ENCODE data around the gene ABI1.
A peak's percentile ranks its signal among the peaks of the same experiment; 100 is the strongest.

Gene ABI1

DNA sequence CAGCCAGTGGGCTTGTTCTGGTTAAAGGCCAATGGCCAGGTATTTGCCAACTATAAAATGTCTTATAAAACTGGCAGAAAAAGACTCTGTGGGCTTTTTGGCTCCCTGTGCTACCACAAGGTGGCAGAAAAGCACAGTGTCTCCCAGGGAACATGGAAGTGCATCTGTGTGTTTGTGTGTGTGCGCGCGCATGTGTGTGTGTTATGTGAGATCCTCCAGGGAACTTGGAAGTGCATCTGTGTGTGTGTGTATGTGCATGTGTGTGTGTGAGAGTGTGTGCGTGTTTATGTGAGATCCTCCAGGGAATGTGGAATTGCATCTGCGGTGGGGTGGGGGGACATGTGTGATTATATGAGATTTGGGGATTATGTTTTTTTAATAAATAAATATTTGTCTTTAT, 30.2 kb upstream of the ABI1 start:
- no peaks in the 10 kb centered on the region for H3K36me3 ChIP-seq (ENCODE audit: control insufficient read depth, insufficient read depth, low read length)
- H3K4me2 ChIP-seq (ENCODE audit: low read length) = no peak overlapping the region
- TF ChIP-seq, protein P1, sequence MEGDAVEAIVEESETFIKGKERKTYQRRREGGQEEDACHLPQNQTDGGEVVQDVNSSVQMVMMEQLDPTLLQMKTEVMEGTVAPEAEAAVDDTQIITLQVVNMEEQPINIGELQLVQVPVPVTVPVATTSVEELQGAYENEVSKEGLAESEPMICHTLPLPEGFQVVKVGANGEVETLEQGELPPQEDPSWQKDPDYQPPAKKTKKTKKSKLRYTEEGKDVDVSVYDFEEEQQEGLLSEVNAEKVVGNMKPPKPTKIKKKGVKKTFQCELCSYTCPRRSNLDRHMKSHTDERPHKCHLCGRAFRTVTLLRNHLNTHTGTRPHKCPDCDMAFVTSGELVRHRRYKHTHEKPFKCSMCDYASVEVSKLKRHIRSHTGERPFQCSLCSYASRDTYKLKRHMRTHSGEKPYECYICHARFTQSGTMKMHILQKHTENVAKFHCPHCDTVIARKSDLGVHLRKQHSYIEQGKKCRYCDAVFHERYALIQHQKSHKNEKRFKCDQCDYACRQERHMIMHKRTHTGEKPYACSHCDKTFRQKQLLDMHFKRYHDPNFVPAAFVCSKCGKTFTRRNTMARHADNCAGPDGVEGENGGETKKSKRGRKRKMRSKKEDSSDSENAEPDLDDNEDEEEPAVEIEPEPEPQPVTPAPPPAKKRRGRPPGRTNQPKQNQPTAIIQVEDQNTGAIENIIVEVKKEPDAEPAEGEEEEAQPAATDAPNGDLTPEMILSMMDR (IDR thresholded peaks at IDR 0.05) = peak; percentile 26
- no peaks in the 10 kb centered on the region for H3K9me3 ChIP-seq (ENCODE audit: control insufficient read depth, low read length)
- H3K79me2 ChIP-seq = no peaks in the 10 kb centered on the region
- no peaks in the 10 kb centered on the region for H3K4me1 ChIP-seq
- H2AFZ ChIP-seq = no peak overlapping the region
- H3K4me3 ChIP-seq (ENCODE audit: low read depth, low read length) = no peak overlapping the region
- no peak overlapping the region for H3K27ac ChIP-seq
- no peak overlapping the region for H3K9ac ChIP-seq
- no peaks in the 10 kb centered on the region for H3K27me3 ChIP-seq (ENCODE audit: control insufficient read depth, insufficient read depth, low read length)

DNA sequence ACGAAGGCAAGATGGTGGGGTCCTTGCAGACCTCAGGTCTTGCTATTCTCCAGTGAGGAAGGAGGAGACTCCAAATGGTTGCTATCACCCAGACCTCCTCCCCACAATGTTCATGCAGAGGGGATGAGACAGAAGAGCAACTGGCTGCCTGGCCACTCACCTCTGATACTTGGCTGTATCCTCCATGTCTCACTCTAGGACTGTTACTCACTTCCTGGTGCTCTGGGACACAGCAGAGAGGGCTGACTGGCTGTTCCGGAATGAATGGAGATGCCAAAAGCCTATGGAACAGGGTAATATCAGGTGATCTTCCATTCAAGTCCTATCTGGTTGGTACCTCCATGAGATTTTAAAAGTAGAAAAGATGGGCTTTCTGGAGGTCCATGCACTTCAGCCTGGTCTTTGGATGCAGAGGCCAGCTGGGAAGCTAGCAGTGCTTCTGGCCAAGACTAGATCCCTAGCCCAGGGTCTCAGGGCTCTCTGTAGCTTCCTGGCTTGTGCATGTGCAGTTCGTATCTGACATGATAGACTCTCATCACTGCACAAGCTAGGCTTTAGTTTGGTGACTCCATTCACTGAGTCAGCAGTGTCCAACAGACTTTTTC, 27.0 kb upstream of the ABI1 start:
- no peak overlapping the region for H2AFZ ChIP-seq
- no peaks in the 10 kb centered on the region for H3K9me3 ChIP-seq (ENCODE audit: control insufficient read depth, low read length)
- H3K79me2 ChIP-seq = no peaks in the 10 kb centered on the region
- H3K9ac ChIP-seq = no peak overlapping the region
- H3K27ac ChIP-seq = no peak overlapping the region
- H3K4me2 ChIP-seq (ENCODE audit: low read length) = no peak overlapping the region
- TF ChIP-seq, protein P1 (IDR thresholded peaks at IDR 0.05) = no peak
- no peaks in the 10 kb centered on the region for H3K36me3 ChIP-seq (ENCODE audit: control insufficient read depth, insufficient read depth, low read length)
- no peaks in the 10 kb centered on the region for H3K4me1 ChIP-seq
- no peak overlapping the region for H3K4me3 ChIP-seq (ENCODE audit: low read depth, low read length)
- H3K27me3 ChIP-seq (ENCODE audit: control insufficient read depth, insufficient read depth, low read length) = no peaks in the 10 kb centered on the region

DNA sequence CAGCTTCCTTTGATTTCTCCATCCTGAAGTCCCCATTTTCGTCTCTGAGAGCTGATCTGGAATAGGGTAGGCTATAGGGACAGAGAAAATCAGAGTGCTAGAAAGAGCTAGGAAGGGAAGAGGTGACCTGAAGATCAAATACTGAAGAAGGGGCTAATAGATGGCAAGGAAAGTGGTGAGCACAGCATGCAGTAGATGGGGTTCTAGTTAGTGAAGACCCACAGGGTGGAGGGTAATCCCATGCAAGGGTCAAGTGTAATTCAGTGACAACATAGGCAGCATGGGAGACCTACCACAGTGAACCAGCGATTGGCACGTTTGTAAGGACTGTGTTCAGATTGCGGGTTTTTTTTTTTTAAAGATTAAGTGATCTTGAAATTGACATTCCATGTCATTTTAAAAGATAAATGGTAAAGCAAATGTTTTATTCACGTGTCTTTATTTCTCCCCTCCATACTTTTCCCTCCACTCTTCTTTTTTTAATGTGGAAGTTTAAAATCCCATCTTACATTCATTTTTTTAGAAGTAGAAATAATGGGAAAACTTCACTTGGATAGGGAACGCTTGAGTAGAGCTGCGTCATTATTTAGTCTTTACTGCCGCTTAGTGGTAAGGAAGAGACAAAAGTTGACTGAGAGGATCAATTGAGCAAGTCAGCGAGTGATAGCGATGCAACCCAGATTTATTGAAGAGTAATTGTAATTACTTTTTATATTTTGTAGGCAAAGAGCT, 21.0 kb upstream of the ABI1 start:
- Histone ChIP-seq H3K4me3 (ENCODE audit: low read depth, low read length) (no peak overlapping the region), H3K79me2 (no peaks in the 10 kb centered on the region), H3K27me3 (ENCODE audit: control insufficient read depth, insufficient read depth, low read length) (no peaks in the 10 kb centered on the region), H3K4me1 (no peaks in the 10 kb centered on the region), H3K27ac (no peak overlapping the region), H2AFZ (no peak overlapping the region), H3K4me2 (ENCODE audit: low read length) (no peak overlapping the region), H3K9ac (no peak overlapping the region), H3K36me3 (ENCODE audit: control insufficient read depth, insufficient read depth, low read length) (no peaks in the 10 kb centered on the region), H3K9me3 (ENCODE audit: control insufficient read depth, low read length) (no peaks in the 10 kb centered on the region)
- TF ChIP-seq, protein P1 (IDR thresholded peaks at IDR 0.05) = peak; percentile 68

DNA sequence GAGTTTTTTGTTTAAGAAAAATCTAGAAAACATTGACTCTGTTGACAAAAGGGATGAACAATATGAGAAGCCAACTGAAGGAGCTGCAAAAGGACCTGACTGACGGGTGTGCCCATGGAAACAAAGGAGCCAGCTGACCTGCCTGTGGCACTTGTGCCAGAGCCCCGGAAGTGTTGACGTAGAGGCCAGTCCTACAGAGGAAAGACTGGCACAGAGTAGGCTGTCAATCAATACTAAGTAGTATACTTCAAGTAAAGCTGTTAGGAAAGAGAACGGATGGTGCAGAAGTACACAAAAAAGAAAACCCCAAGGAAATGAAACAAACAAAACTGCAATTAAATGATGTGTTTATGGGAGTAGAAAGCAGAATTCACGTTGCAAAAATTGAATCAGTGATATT, 19.0 kb upstream of the ABI1 start:
- Histone ChIP-seq H3K4me2 (ENCODE audit: low read length) (no peak overlapping the region), H2AFZ (peak overlapping the region; percentile 20), H3K4me1 (no peaks in the 10 kb centered on the region), H3K27ac (no peak overlapping the region), H3K9me3 (ENCODE audit: control insufficient read depth, low read length) (no peaks in the 10 kb centered on the region), H3K9ac (no peak overlapping the region), H3K4me3 (ENCODE audit: low read depth, low read length) (no peak overlapping the region), H3K36me3 (ENCODE audit: control insufficient read depth, insufficient read depth, low read length) (no peaks in the 10 kb centered on the region), H3K79me2 (no peaks in the 10 kb centered on the region), H3K27me3 (ENCODE audit: control insufficient read depth, insufficient read depth, low read length) (no peaks in the 10 kb centered on the region)
- TF ChIP-seq, protein P1 (IDR thresholded peaks at IDR 0.05) = no peak

DNA sequence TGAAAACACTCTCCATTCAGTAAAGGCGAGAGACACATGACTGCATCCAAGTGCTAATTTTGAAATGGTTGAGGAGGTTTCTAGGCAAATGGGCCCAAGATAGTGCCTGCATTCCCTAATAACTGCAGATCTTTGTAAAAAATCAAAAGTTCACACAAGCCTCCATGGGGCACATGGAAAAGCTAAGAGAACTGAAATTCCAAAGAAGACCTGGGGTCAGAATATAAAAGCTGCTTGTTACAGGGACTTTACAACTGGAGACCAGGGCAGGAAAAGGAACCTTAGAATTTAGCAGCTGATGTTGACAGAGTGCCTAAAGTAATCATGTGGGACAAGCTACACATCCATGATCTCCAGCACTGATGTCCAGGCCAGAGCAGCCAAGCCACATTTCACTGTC, 10.0 kb upstream of the ABI1 start:
- Histone ChIP-seq H3K4me3 (ENCODE audit: low read depth, low read length) (no peak overlapping the region), H2AFZ (peak overlapping the region; percentile 45), H3K27ac (no peak overlapping the region), H3K4me1 (peaks cover 3% of the 10 kb centered on the region), H3K79me2 (no peaks in the 10 kb centered on the region), H3K4me2 (ENCODE audit: low read length) (no peak overlapping the region), H3K27me3 (ENCODE audit: control insufficient read depth, insufficient read depth, low read length) (no peaks in the 10 kb centered on the region), H3K36me3 (ENCODE audit: control insufficient read depth, insufficient read depth, low read length) (no peaks in the 10 kb centered on the region), H3K9me3 (ENCODE audit: control insufficient read depth, low read length) (no peaks in the 10 kb centered on the region), H3K9ac (no peak overlapping the region)
- TF ChIP-seq, protein P1 (IDR thresholded peaks at IDR 0.05) = no peak

Measured in parathyroid adenoma (tissue), 2 donors.